BE2C (cell line): ENCODE results near the gene NGLY1.

ENCODE experiments used
- DNase-seq: peaks from one replicate; pipeline ENCODE4 v3.0.0-alpha.2; 2020
- H3K27me3 ChIP-seq: fragments of 250-450 bp; sonication (Bioruptor Pico); 2 replicates; pipeline ENCODE4 v1.5.1; 2020; ENCODE audit warnings: mild to moderate bottlenecking
- H3K36me3 ChIP-seq: fragments of 250-450 bp; sonication (Bioruptor Pico); 2 replicates; pipeline ENCODE4 v1.5.1; 2020; ENCODE audit warnings: mild to moderate bottlenecking
- H3K4me1 ChIP-seq: fragments of 250-450 bp; sonication (Bioruptor Pico); 2 replicates; pipeline ENCODE4 v1.5.1; 2020
- H3K4me3 ChIP-seq: 2 replicates; pipeline ENCODE4 v1.5.1; 2011; ENCODE audit warnings: low read depth, low read length
- H3K9me3 ChIP-seq: fragments of 250-450 bp; sonication (Bioruptor Pico); 2 replicates; pipeline ENCODE4 v1.5.1; 2020
- TF ChIP-seq, protein P1 (sequence below): IDR thresholded peaks from 2 replicates; pipeline ENCODE4 v1.5.1; 2012; ENCODE audit warnings: mild to moderate bottlenecking, low read depth, low read length

The NGLY1 gene

GRCh38 chr3:25683410-25683809 is 99.8 kb downstream of the NGLY1 start:
- TF ChIP-seq, protein P1, sequence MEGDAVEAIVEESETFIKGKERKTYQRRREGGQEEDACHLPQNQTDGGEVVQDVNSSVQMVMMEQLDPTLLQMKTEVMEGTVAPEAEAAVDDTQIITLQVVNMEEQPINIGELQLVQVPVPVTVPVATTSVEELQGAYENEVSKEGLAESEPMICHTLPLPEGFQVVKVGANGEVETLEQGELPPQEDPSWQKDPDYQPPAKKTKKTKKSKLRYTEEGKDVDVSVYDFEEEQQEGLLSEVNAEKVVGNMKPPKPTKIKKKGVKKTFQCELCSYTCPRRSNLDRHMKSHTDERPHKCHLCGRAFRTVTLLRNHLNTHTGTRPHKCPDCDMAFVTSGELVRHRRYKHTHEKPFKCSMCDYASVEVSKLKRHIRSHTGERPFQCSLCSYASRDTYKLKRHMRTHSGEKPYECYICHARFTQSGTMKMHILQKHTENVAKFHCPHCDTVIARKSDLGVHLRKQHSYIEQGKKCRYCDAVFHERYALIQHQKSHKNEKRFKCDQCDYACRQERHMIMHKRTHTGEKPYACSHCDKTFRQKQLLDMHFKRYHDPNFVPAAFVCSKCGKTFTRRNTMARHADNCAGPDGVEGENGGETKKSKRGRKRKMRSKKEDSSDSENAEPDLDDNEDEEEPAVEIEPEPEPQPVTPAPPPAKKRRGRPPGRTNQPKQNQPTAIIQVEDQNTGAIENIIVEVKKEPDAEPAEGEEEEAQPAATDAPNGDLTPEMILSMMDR: no peak
- Histone ChIP-seq H3K36me3 (no peaks in the 10 kb centered on the region), H3K9me3 (no peaks in the 10 kb centered on the region), H3K4me1 (no peaks in the 10 kb centered on the region), H3K4me3 (no peak overlapping the region), H3K27me3 (no peaks in the 10 kb centered on the region)
- DNase-seq: no peak

GRCh38 chr3:25679642-25680302 is 103.5 kb downstream of the NGLY1 start:
- DNase-seq: no peak
- Histone ChIP-seq H3K4me1 (no peaks in the 10 kb centered on the region), H3K4me3 (no peak overlapping the region), H3K9me3 (no peaks in the 10 kb centered on the region), H3K36me3 (no peaks in the 10 kb centered on the region), H3K27me3 (no peaks in the 10 kb centered on the region)
- TF ChIP-seq, protein P1: no peak

DNA sequence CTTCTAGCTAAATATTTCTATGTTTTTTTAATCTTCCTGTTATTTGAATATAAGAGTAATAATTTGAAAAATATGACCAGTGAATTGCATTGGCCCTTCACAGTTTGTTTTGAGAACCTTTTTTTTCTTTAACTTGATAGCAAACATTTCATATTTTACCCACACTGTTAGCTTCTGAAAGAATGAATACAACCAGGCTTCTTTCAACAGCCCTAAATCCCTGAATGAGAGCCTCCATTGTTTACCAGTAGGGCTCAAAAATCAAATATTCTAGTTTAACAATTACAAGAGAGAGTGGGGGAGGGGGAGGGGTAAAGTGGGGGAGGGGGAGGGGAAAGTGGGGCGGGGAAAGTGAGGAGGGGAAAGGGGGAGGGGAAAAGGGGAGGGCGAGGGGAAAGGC is 104.1 kb downstream of the NGLY1 start:
- no peaks in the 10 kb centered on the region for H3K9me3 ChIP-seq
- no peaks in the 10 kb centered on the region for H3K27me3 ChIP-seq
- no peaks in the 10 kb centered on the region for H3K36me3 ChIP-seq
- no peak for DNase-seq
- no peaks in the 10 kb centered on the region for H3K4me1 ChIP-seq
- no peak overlapping the region for H3K4me3 ChIP-seq
- TF ChIP-seq, protein P1: no peak

- no peaks in the 10 kb centered on the region for H3K27me3 ChIP-seq
- H3K9me3 ChIP-seq: no peaks in the 10 kb centered on the region
- H3K4me1 ChIP-seq: no peaks in the 10 kb centered on the region
- no peak for DNase-seq
- no peaks in the 10 kb centered on the region for H3K36me3 ChIP-seq
- no peak overlapping the region for H3K4me3 ChIP-seq
- TF ChIP-seq, protein P1: no peak
Observed at GRCh38 chr3:25678581-25678980, 104.7 kb downstream of the NGLY1 start.

GRCh38 chr3:25677121-25677520 is 106.1 kb downstream of the NGLY1 start:
- Histone ChIP-seq H3K4me3 (no peak overlapping the region), H3K36me3 (no peaks in the 10 kb centered on the region), H3K27me3 (no peaks in the 10 kb centered on the region), H3K4me1 (no peaks in the 10 kb centered on the region), H3K9me3 (no peaks in the 10 kb centered on the region)
- no peak for DNase-seq
- TF ChIP-seq, protein P1: no peak

GRCh38 chr3:25674670-25675069 is 108.6 kb downstream of the NGLY1 start:
- TF ChIP-seq, protein P1: no peak
- H3K9me3 ChIP-seq: no peaks in the 10 kb centered on the region
- no peak for DNase-seq
- H3K36me3 ChIP-seq: no peaks in the 10 kb centered on the region
- no peak overlapping the region for H3K4me3 ChIP-seq
- no peaks in the 10 kb centered on the region for H3K4me1 ChIP-seq
- H3K27me3 ChIP-seq: no peaks in the 10 kb centered on the region
